ENCODE results near the gene SF3B2. TPM values are rescaled to one million over a fixed set of nuclear protein-coding genes. Genes with fewer than 3 reads are reported as not detected.

SF3B2 gene
- total RNA-seq, 1 donor from 2014 or later: 261 TPM

- Mint-ChIP-seq H3K27me3 (ENCODE audit: low read depth) (no peaks in the 10 kb centered on the region), H3K36me3 (ENCODE audit: low read depth) (no peaks in the 10 kb centered on the region), H3K9me3 (no peaks in the 10 kb centered on the region), H3K4me1 (peaks cover 11% of the 10 kb centered on the region), H3K4me3 (no peak overlapping the region), H3K27ac (ENCODE audit: unreplicated experiment) (no peak overlapping the region)
- DNase-seq (ENCODE audit: low read depth, low spot score): no peak
- no peak for TF ChIP-seq CTCF (conservative IDR thresholded peaks at IDR 0.05)
These were observed 9.8 kb upstream of the SF3B2 start for GRCh38 chr11:66042227-66042995.

GRCh38 chr11:66042996-66043906, 8.9 kb upstream of the SF3B2 start:
- Mint-ChIP-seq H3K4me3 (no peak overlapping the region), H3K4me1 (peaks cover 15% of the 10 kb centered on the region), H3K36me3 (ENCODE audit: low read depth) (no peaks in the 10 kb centered on the region), H3K9me3 (no peaks in the 10 kb centered on the region), H3K27ac (ENCODE audit: unreplicated experiment) (no peak overlapping the region), H3K27me3 (ENCODE audit: low read depth) (no peaks in the 10 kb centered on the region)
- TF ChIP-seq CTCF (conservative IDR thresholded peaks at IDR 0.05): no peak
- DNase-seq (ENCODE audit: low read depth, low spot score): no peak

- no peak for TF ChIP-seq CTCF (conservative IDR thresholded peaks at IDR 0.05)
- Mint-ChIP-seq H3K4me1 (peaks cover 25% of the 10 kb centered on the region), H3K36me3 (ENCODE audit: low read depth) (no peaks in the 10 kb centered on the region), H3K4me3 (peak overlapping the region; percentile 68), H3K9me3 (no peaks in the 10 kb centered on the region), H3K27ac (ENCODE audit: unreplicated experiment) (peak overlapping the region; percentile 40), H3K27me3 (ENCODE audit: low read depth) (no peaks in the 10 kb centered on the region)
- DNase-seq (ENCODE audit: low read depth, low spot score): no peak
These were observed 7.4 kb upstream of the SF3B2 start for GRCh38 chr11:66044757-66045156.

- Mint-ChIP-seq H3K27ac (ENCODE audit: unreplicated experiment) (no peak overlapping the region), H3K4me3 (peak overlapping the region; percentile 68), H3K4me1 (peaks cover 25% of the 10 kb centered on the region), H3K27me3 (ENCODE audit: low read depth) (no peaks in the 10 kb centered on the region), H3K36me3 (ENCODE audit: low read depth) (no peaks in the 10 kb centered on the region), H3K9me3 (no peaks in the 10 kb centered on the region)
- DNase-seq (ENCODE audit: low read depth, low spot score): peak; percentile 92
- TF ChIP-seq CTCF (conservative IDR thresholded peaks at IDR 0.05): peak; percentile 97
These were observed 7.0 kb upstream of the SF3B2 start for GRCh38 chr11:66045177-66045639.

GRCh38 chr11:66046901-66047300, 5.3 kb upstream of the SF3B2 start:
- Mint-ChIP-seq H3K9me3 (no peaks in the 10 kb centered on the region), H3K4me1 (peaks cover 36% of the 10 kb centered on the region), H3K36me3 (ENCODE audit: low read depth) (no peaks in the 10 kb centered on the region), H3K27ac (ENCODE audit: unreplicated experiment) (no peak overlapping the region), H3K27me3 (ENCODE audit: low read depth) (no peaks in the 10 kb centered on the region), H3K4me3 (no peak overlapping the region)
- no peak for TF ChIP-seq CTCF (conservative IDR thresholded peaks at IDR 0.05)
- DNase-seq (ENCODE audit: low read depth, low spot score): no peak
